Measurements from ENCODE around the gene SLC36A3. TPM values are rescaled to one million over a fixed set of nuclear protein-coding genes. Genes with fewer than 3 reads are reported as not detected.

The SLC36A3 gene
- total RNA-seq, 1 experiment from 2014 or later = not detected

GRCh38 chr5:151258816-151259215, 44.8 kb downstream of the SLC36A3 start (continued):
- no peak for TF ChIP-seq RELA (CRISPR knock-in tag; IDR thresholded peaks at IDR 0.05; ENCODE audit: borderline replicate concordance)

GRCh38 chr5:151258201-151258611, 45.4 kb downstream of the SLC36A3 start:
- ATAC-seq = no peak
- H3K36me3 Mint-ChIP-seq = no peaks in the 10 kb centered on the region; the same call in 1 of the 2 replicates
- no peaks in the 10 kb centered on the region for H3K27me3 Mint-ChIP-seq (ENCODE audit: low read depth)
- ChIA-PET CTCF (interaction anchor here (0.6 to 2.4 kb wide), 4 partner anchors 20 to 265 kb away, joined by 3 to 14 read pairs (median 4); no protein-coding TSS in a partner anchor), POLR2A (no interaction called here)
- TF ChIP-seq ESRRA (CRISPR knock-in tag; IDR thresholded peaks at IDR 0.05; ENCODE audit: borderline replicate concordance) (no peak), ZNF671 (CRISPR knock-in tag; IDR thresholded peaks at IDR 0.05) (no peak), TEAD4 (CRISPR knock-in tag; IDR thresholded peaks at IDR 0.05) (no peak), ZSCAN18 (CRISPR knock-in tag; IDR thresholded peaks at IDR 0.05) (no peak), CREM (CRISPR knock-in tag; IDR thresholded peaks at IDR 0.05) (no peak), CTCF (IDR thresholded peaks at IDR 0.05) (no peak), JAZF1 (CRISPR knock-in tag; IDR thresholded peaks at IDR 0.05) (no peak), ELF4 (CRISPR knock-in tag; IDR thresholded peaks at IDR 0.05; ENCODE audit: low read depth) (no peak), ERG (CRISPR knock-in tag; IDR thresholded peaks at IDR 0.05) (no peak), MLX (CRISPR knock-in tag; IDR thresholded peaks at IDR 0.05) (no peak), SP1 (CRISPR knock-in tag; conservative IDR thresholded peaks at IDR 0.05) (no peak)
- no peak overlapping the region for H3K27ac Mint-ChIP-seq
- no peaks in the 10 kb centered on the region for H3K9me3 Mint-ChIP-seq
- DNase-seq (ENCODE audit: low spot score) = no peak
- peaks cover 18% of the 10 kb centered on the region for H3K4me1 Mint-ChIP-seq
- H3K4me3 Mint-ChIP-seq = no peak overlapping the region

GRCh38 chr5:151257731-151258181, 45.8 kb downstream of the SLC36A3 start:
- Mint-ChIP-seq H3K27ac (peak overlapping the region; percentile 67; the same call in 1 of the 2 replicates), H3K9me3 (no peaks in the 10 kb centered on the region), H3K27me3 (ENCODE audit: low read depth) (no peaks in the 10 kb centered on the region), H3K4me1 (peaks cover 18% of the 10 kb centered on the region), H3K4me3 (no peak overlapping the region), H3K36me3 (no peaks in the 10 kb centered on the region; the same call in 1 of the 2 replicates)
- ChIA-PET CTCF (interaction anchor here (0.6 to 2.4 kb wide), 6 partner anchors 19 to 394 kb away, joined by 3 to 14 read pairs (median 4); no protein-coding TSS in a partner anchor), POLR2A (no interaction called here)
- ATAC-seq (no peak), DNase-seq (ENCODE audit: low spot score) (no peak)
- TF ChIP-seq MLX (CRISPR knock-in tag; IDR thresholded peaks at IDR 0.05) = no peak
- TF ChIP-seq ESRRA (CRISPR knock-in tag; IDR thresholded peaks at IDR 0.05; ENCODE audit: borderline replicate concordance) = no peak
- TF ChIP-seq KAT7 (CRISPR knock-in tag; IDR thresholded peaks at IDR 0.05; ENCODE audit: borderline replicate concordance) = no peak

GRCh38 chr5:151255621-151256286, 47.8 kb downstream of the SLC36A3 start:
- ATAC-seq (no peak), DNase-seq (ENCODE audit: low spot score) (no peak)
- Mint-ChIP-seq H3K36me3 (no peaks in the 10 kb centered on the region), H3K4me1 (peaks cover 30% of the 10 kb centered on the region), H3K4me3 (no peak overlapping the region), H3K9me3 (no peaks in the 10 kb centered on the region), H3K27ac (no peak overlapping the region), H3K27me3 (ENCODE audit: low read depth) (no peaks in the 10 kb centered on the region)
- ChIA-PET CTCF (no interaction called here), POLR2A (no interaction called here)
- TF ChIP-seq CDX4 (CRISPR knock-in tag; IDR thresholded peaks at IDR 0.05; ENCODE audit: borderline replicate concordance) (no peak), CTCF (IDR thresholded peaks at IDR 0.05) (no peak), FOXK1 (CRISPR knock-in tag; IDR thresholded peaks at IDR 0.05) (no peak), SMAD4 (CRISPR knock-in tag; IDR thresholded peaks at IDR 0.05) (no peak), TP53 (CRISPR knock-in tag; IDR thresholded peaks at IDR 0.05) (no peak), E2F1 (CRISPR knock-in tag; IDR thresholded peaks at IDR 0.05) (no peak), CREM (CRISPR knock-in tag; IDR thresholded peaks at IDR 0.05) (no peak), ZNF423 (CRISPR knock-in tag; IDR thresholded peaks at IDR 0.05) (no peak)

All from WTC11 (cell line).